Neural crest cell (in vitro differentiated cells): Measurements from ENCODE around the gene LAMA1. TPM values are rescaled to one million over a fixed set of nuclear protein-coding genes. Genes with fewer than 3 reads are reported as not detected.
A peak's percentile ranks its signal among the peaks of the same experiment; 100 is the strongest.

ENCODE experiments used
- DNase-seq: peaks from one replicate; pipeline ENCODE4 v3.0.0; 2021; ENCODE audit warnings: low read depth, mixed read lengths, low spot score
- H3K27ac Mint-ChIP-seq: one replicate; pipeline ENCODE4 v1.8.0; 2021; ENCODE audit warnings: mild to moderate bottlenecking, mixed read lengths; ENCODE audit not compliant: unreplicated experiment
- H3K27me3 Mint-ChIP-seq: 2 replicates; pipeline ENCODE4 v1.8.0; 2021; ENCODE audit warnings: low read depth, mild to moderate bottlenecking, mixed read lengths
- H3K36me3 Mint-ChIP-seq: 2 replicates; pipeline ENCODE4 v1.8.0; 2021; ENCODE audit warnings: low read depth, mild to moderate bottlenecking, mixed read lengths
- H3K4me1 Mint-ChIP-seq: 2 replicates; pipeline ENCODE4 v1.8.0; 2021; ENCODE audit warnings: mixed read lengths
- H3K4me3 Mint-ChIP-seq: one replicate; pipeline ENCODE4 v1.8.0; 2021; ENCODE audit warnings: mild to moderate bottlenecking, mixed read lengths
- H3K9me3 Mint-ChIP-seq: 2 replicates; pipeline ENCODE4 v1.8.0; 2021; ENCODE audit warnings: mixed read lengths
- total RNA-seq: library from RNA; stranded (reverse); gene quantifications from 2 replicates; pipeline ENCODE4 v1.2.1, GENCODE V29; 2021
- TF ChIP-seq, protein P1 (sequence below): fragments of 200-600 bp; sonication (generic); conservative IDR thresholded peaks from 2 replicates; pipeline ENCODE4 v1.5.0; 2021; ENCODE audit warnings: antibody characterized with exemption, mild to moderate bottlenecking

LAMA1 gene
- total RNA-seq, 1 donor from 2014 or later = 102 TPM

- no peak overlapping the region for H3K4me3 Mint-ChIP-seq
- H3K4me1 Mint-ChIP-seq = peaks cover 5% of the 10 kb centered on the region
- H3K36me3 Mint-ChIP-seq = peaks cover 19% of the 10 kb centered on the region
- H3K27ac Mint-ChIP-seq = no peak overlapping the region
- H3K27me3 Mint-ChIP-seq = no peaks in the 10 kb centered on the region
- no peak for DNase-seq
- TF ChIP-seq, protein P1, sequence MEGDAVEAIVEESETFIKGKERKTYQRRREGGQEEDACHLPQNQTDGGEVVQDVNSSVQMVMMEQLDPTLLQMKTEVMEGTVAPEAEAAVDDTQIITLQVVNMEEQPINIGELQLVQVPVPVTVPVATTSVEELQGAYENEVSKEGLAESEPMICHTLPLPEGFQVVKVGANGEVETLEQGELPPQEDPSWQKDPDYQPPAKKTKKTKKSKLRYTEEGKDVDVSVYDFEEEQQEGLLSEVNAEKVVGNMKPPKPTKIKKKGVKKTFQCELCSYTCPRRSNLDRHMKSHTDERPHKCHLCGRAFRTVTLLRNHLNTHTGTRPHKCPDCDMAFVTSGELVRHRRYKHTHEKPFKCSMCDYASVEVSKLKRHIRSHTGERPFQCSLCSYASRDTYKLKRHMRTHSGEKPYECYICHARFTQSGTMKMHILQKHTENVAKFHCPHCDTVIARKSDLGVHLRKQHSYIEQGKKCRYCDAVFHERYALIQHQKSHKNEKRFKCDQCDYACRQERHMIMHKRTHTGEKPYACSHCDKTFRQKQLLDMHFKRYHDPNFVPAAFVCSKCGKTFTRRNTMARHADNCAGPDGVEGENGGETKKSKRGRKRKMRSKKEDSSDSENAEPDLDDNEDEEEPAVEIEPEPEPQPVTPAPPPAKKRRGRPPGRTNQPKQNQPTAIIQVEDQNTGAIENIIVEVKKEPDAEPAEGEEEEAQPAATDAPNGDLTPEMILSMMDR = no peak
- no peaks in the 10 kb centered on the region for H3K9me3 Mint-ChIP-seq
Measured at GRCh38 chr18:7002107-7002506, 115.5 kb downstream of the LAMA1 start.

- no peak overlapping the region for H3K27ac Mint-ChIP-seq
- DNase-seq = no peak
- H3K4me1 Mint-ChIP-seq = peaks cover 5% of the 10 kb centered on the region
Measured at GRCh38 chr18:7000484-7001096, 117.0 kb downstream of the LAMA1 start.

DNA sequence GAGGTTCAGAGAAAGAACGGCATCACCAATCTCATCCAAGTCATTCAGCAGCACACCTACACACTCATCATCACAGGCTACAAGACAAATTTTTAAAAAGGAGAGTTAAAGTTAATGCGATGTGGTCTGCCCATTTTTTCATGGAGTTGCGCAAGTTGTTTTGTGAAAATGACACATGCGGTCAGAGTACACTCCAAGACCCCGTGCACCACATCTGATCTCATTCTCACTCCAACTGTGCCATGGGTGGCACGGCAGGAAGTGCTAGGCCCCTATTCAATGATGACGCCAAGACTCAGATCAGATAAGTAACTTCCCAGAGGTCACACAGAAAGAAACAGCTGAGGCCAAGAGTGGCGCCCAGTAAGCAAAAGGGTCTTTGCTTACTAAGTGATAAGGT is 119.8 kb downstream of the LAMA1 start:
- Mint-ChIP-seq H3K27ac (peak overlapping the region; percentile 52), H3K4me3 (no peak overlapping the region), H3K36me3 (peaks cover 7% of the 10 kb centered on the region), H3K27me3 (no peaks in the 10 kb centered on the region), H3K9me3 (no peaks in the 10 kb centered on the region), H3K4me1 (no peaks in the 10 kb centered on the region)
- DNase-seq = no peak
- TF ChIP-seq, protein P1 = no peak

More at GRCh38 chr18:7000484-7001096, 117.0 kb downstream of the LAMA1 start:
- H3K9me3 Mint-ChIP-seq = no peaks in the 10 kb centered on the region
- peaks cover 15% of the 10 kb centered on the region for H3K36me3 Mint-ChIP-seq
- no peak overlapping the region for H3K4me3 Mint-ChIP-seq
- no peaks in the 10 kb centered on the region for H3K27me3 Mint-ChIP-seq
- TF ChIP-seq, protein P1 = peak; percentile 66

DNA sequence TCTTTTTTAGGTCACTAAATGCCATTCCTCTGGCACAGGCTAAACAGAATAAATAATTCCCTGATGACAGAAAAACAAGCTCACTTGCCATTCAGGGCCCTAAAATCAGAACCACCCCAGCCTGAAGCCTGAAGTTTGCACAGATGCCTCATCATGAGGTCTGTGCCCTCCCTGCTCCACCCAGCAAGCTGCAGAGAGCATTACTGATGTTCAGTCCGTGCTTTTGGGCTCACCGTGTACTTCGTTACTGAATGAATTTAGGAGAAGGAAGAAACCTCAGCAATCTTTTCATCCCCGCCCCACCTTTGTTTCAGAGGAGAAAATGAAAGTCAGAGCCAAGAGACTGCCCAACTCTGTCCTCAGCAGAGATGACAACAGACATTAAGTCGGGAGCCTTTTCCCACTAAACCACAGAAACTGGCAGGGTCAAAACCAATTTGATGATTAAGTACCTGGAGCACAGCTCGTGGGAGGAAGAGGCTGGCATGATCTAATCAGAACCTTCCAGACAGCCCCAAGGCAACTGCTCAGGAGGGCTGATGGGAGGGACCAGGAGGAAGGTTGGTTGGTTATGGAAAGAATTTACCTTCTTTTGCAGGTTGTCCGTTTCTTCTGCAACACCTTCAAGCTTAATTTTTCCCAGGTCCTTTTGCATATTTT is 122.7 kb downstream of the LAMA1 start:
- Mint-ChIP-seq H3K9me3 (no peaks in the 10 kb centered on the region), H3K36me3 (peaks cover 12% of the 10 kb centered on the region), H3K27me3 (no peaks in the 10 kb centered on the region), H3K4me3 (no peak overlapping the region), H3K27ac (peak overlapping the region; percentile 78), H3K4me1 (no peaks in the 10 kb centered on the region)
- DNase-seq = no peak
- TF ChIP-seq, protein P1 = no peak

DNA sequence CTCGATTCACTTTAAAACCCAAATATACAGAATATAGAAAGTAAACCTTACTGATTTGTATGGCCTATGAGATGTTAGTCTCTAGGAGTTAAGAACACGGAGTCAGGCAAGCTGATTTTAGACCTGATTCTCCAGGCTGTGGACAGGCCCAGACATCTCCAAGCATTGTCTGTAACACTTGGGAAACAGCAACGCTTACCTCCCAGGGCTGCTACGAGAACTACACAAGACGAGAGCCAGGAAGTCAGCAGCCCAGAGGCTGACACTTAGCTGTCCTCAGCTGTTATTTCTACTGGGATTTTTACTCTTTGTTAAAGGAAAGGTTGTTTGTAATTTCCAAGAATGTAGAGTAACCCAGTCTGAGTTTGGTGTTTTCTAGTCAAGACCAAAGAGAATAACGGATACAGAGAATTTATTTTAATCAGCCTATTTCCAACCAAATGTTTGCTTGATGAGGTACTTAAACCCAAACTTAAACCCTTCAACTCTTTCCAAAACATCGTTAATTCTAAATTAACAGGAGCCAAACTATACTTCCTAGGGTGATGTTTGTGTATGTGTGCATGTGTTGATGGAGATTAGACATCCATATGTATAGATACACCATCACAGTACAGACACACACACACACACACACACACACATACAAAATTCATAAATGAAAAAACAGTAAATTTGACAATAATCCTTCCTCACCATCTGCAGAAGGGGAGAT is 123.4 kb downstream of the LAMA1 start:
- Mint-ChIP-seq H3K27me3 (no peaks in the 10 kb centered on the region), H3K9me3 (no peaks in the 10 kb centered on the region), H3K27ac (peak overlapping the region; percentile 78), H3K36me3 (peaks cover 12% of the 10 kb centered on the region), H3K4me1 (no peaks in the 10 kb centered on the region), H3K4me3 (no peak overlapping the region)
- TF ChIP-seq, protein P1 = no peak
- DNase-seq = no peak
